A549 (cell line): Measurements from ENCODE around the gene NT5C3B. TPM values are rescaled to one million over a fixed set of nuclear protein-coding genes. Genes with fewer than 3 reads are reported as not detected.

Experiments
- ATAC-seq, 2 experiments: fragments of 200-7000 bp in 1 of 2; fragments of >200 bp in 1 of 2; cut with Nextera tagmentation in 1 of 2; cut with Tn5 transposase in 1 of 2; 3 replicates each; pipeline versions ENCODE4 v1.8.0 to v1.9.1; 2018 to 2020; ENCODE audit warnings: mild to moderate bottlenecking in 1 of 2, moderate library complexity in 1 of 2
- CTCF ChIA-PET: fragments of 300-600 bp; sonication (Branson Sonifier 250); formaldehyde crosslinking; extraction: SDS; loops from one replicate; lab custom pipeline; 2021; ENCODE audit warnings: antibody characterized with exemption, inconsistent platforms; lab: Yijun Ruan, JAX
- POLR2A ChIA-PET: fragments of 350-600 bp; formaldehyde crosslinking; extraction: SDS; loops from one replicate; lab custom pipeline; 2021; ENCODE audit warnings: antibody characterized with exemption, inconsistent platforms; lab: Yijun Ruan, JAX
- DNase-seq, 2 experiments: peaks; one replicate each; pipeline versions ENCODE4 v3.0.0 to v3.0.0-alpha.2; 2011 to 2016; ENCODE audit warnings: low read depth in 1 of 2, low spot score in 1 of 2
- FAIRE-seq: peaks from 2 replicates; lab custom pipeline; 2011; peaks lifted over from hg19 to GRCh38; lab: Jason Lieb, UNC
- H3K27ac ChIP-seq, 2 experiments: fragments of >200 bp; sonication (Bioruptor Twin); formaldehyde crosslinking; 3 replicates each; pipeline ENCODE4 v1.5.1; 2016 to 2017
- H3K4me1 ChIP-seq: fragments of >200 bp; sonication (Bioruptor Twin); formaldehyde crosslinking; 3 replicates; pipeline ENCODE4 v1.6.1; 2016
- H3K4me2 ChIP-seq: fragments of >200 bp; sonication (Bioruptor Twin); formaldehyde crosslinking; 3 replicates; pipeline ENCODE4 v1.6.1; 2016
- H3K4me3 ChIP-seq: fragments of >200 bp; sonication (Bioruptor Twin); formaldehyde crosslinking; 3 replicates; pipeline ENCODE4 v1.5.1; 2016
- H3K9me3 ChIP-seq: fragments of >200 bp; sonication (Bioruptor Twin); formaldehyde crosslinking; 3 replicates; pipeline ENCODE4 v1.6.1; 2016
- BHLHE40 ChIP-seq: IDR thresholded peaks from 2 replicates; pipeline ENCODE4 v1.6.1; 2012; ENCODE audit warnings: low read depth, low read length, inconsistent platforms
- HOXB5 ChIP-seq: fragments of 250-450 bp; sonication (Bioruptor Pico); IDR thresholded peaks from 2 replicates; pipeline ENCODE4 v1.5.0; 2020; ENCODE audit warnings: mild to moderate bottlenecking, moderate library complexity
- MAFK ChIP-seq: fragments of 450-650 bp; IDR thresholded peaks from 2 replicates; pipeline ENCODE4 v1.6.1; 2014; ENCODE audit not compliant: partially characterized antibody
- PHF8 ChIP-seq: fragments of 200-600 bp; sonication (generic); IDR thresholded peaks from 2 replicates; pipeline ENCODE4 v1.6.1; 2016; ENCODE audit warnings: low read depth, mild to moderate bottlenecking, antibody characterized with exemption, moderate library complexity, borderline replicate concordance
- RCOR1 ChIP-seq: fragments of 150-350 bp; IDR thresholded peaks from 2 replicates; pipeline ENCODE4 v1.6.1; 2014; ENCODE audit warnings: antibody characterized with exemption, low read length, low read depth
- SMC3 ChIP-seq: fragments of >200 bp; sonication (Bioruptor Twin); formaldehyde crosslinking; IDR thresholded peaks from 3 replicates; pipeline ENCODE4 v1.6.1; 2018; ENCODE audit warnings: inconsistent platforms
- TFCP2L1 ChIP-seq: fragments of 250-450 bp; sonication (Bioruptor Pico); IDR thresholded peaks from 2 replicates; pipeline ENCODE4 v1.5.0; 2021; ENCODE audit warnings: mild to moderate bottlenecking
- TP53 ChIP-seq: fragments of 250-450 bp; sonication (Bioruptor Pico); IDR thresholded peaks from 2 replicates; pipeline ENCODE4 v1.5.0; 2021; ENCODE audit warnings: mild to moderate bottlenecking, moderate library complexity
- ZC3H11A ChIP-seq: fragments of 450-650 bp; IDR thresholded peaks from 2 replicates; pipeline ENCODE4 v1.6.1; 2014; ENCODE audit warnings: antibody characterized with exemption, mild to moderate bottlenecking
- ZFP36 ChIP-seq: fragments of 450-650 bp; IDR thresholded peaks from 2 replicates; pipeline ENCODE4 v1.6.1; 2014; ENCODE audit warnings: borderline replicate concordance; ENCODE audit not compliant: partially characterized antibody
- ZNF302 ChIP-seq: fragments of 250-450 bp; sonication (Bioruptor Pico); IDR thresholded peaks from 2 replicates; pipeline ENCODE4 v1.9.0; 2021; ENCODE audit warnings: inconsistent platforms, mild to moderate bottlenecking, moderate library complexity
- WGBS: methylation state at CpG from one replicate; pipeline ENCODE4 v1.1.6; 2017; ENCODE audit errors: missing lambda C conversion rate; 5-methylcytosine and 5-hydroxymethylcytosine counted together
- polyA plus RNA-seq, 4 experiments: library from polyadenylated mRNA; depleted of rRNA in 3 of 4; stranded (reverse); fragments of >200 nt; fragmentation: RNase III in 1 of 4; extraction: RNeasy Plus Mini Kit Qiagen cat#74134 plus additional on column Dnase treatment in 1 of 4; gene quantifications; 2 replicates in 3 of 4; 3 replicates in 1 of 4; pipeline ENCODE4 v1.2.3, GENCODE V29; 2011 to 2017
- TF ChIP-seq, protein P1 (sequence below): fragments of 450-650 bp; IDR thresholded peaks from 2 replicates; pipeline ENCODE4 v1.6.1; 2014; ENCODE audit warnings: antibody characterized with exemption
- TF ChIP-seq, protein P2 (sequence below): fragments of 150-350 bp; IDR thresholded peaks from 2 replicates; pipeline ENCODE4 v1.6.1; 2014; ENCODE audit warnings: low read depth, mild to moderate bottlenecking, low read length
- TF ChIP-seq, protein P3 (sequence below): IDR thresholded peaks from 2 replicates; pipeline ENCODE4 v1.6.1; 2012; ENCODE audit warnings: low read depth, borderline replicate concordance
- TF ChIP-seq, protein P4 (sequence below): fragments of >200 bp; sonication (Bioruptor Twin); formaldehyde crosslinking; IDR thresholded peaks from 3 replicates; pipeline ENCODE4 v1.5.1; 2016

Gene NT5C3B
- polyA plus RNA-seq, 2 of the 4 experiments (the other 2 are of a cell fraction), result 109 to 171 TPM

DNA sequence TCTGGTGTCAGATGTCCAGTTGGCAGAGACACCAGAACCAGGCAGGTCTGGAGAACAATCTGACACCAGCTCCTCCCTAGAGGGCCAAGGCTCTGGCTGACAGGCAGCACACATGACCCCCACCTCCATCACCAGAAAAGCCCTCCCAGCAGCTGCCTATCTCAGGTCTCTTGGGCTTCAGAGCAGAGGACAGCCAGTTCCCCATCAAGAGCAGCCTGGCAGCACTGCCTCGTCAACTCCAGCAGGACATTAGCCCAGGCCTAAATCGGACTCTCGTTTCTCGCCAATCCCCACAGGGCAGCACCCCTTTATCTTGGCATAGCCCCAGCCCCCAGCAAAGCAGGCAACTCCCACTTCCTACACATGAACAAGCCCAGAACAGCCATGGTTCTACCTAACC lies 53.9 kb downstream of the NT5C3B start:
- POLR2A ChIA-PET, result no interaction called here
- 82% methylated on average over 4 of the region's 4 CpGs for WGBS
- CTCF ChIA-PET, result interaction anchor here (0.6 to 96.0 kb wide), 4 partner anchors 6 to 86 kb away, joined by 3 to 3262 read pairs (median 1632); partner anchors contain the start of genes FKBP10, GAST, HAP1 and JUP
- TF ChIP-seq BHLHE40, result no peak
- TF ChIP-seq, protein P1, sequence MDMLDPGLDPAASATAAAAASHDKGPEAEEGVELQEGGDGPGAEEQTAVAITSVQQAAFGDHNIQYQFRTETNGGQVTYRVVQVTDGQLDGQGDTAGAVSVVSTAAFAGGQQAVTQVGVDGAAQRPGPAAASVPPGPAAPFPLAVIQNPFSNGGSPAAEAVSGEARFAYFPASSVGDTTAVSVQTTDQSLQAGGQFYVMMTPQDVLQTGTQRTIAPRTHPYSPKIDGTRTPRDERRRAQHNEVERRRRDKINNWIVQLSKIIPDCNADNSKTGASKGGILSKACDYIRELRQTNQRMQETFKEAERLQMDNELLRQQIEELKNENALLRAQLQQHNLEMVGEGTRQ, result no peak
- no peak for TF ChIP-seq ZC3H11A
- no peak for TF ChIP-seq ZFP36
- TF ChIP-seq, protein P2, sequence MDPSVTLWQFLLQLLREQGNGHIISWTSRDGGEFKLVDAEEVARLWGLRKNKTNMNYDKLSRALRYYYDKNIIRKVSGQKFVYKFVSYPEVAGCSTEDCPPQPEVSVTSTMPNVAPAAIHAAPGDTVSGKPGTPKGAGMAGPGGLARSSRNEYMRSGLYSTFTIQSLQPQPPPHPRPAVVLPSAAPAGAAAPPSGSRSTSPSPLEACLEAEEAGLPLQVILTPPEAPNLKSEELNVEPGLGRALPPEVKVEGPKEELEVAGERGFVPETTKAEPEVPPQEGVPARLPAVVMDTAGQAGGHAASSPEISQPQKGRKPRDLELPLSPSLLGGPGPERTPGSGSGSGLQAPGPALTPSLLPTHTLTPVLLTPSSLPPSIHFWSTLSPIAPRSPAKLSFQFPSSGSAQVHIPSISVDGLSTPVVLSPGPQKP, result no peak
- no peak for TF ChIP-seq HOXB5 (CRISPR knock-in tag)
- TF ChIP-seq MAFK, result no peak
- TF ChIP-seq PHF8, result no peak
- TF ChIP-seq TP53, result no peak; the same call in 1 of the 2 replicates
- TF ChIP-seq SMC3, result no peak
- TF ChIP-seq TFCP2L1 (CRISPR knock-in tag), result no peak
- peak overlapping the region; percentile 44 to 67; a peak in 5 of 6 replicates for H3K27ac ChIP-seq
- ATAC-seq (no peak), DNase-seq (no peak), FAIRE-seq (no peak)
- H3K9me3 ChIP-seq, result no peaks in the 10 kb centered on the region
- no peak overlapping the region for H3K4me3 ChIP-seq
- H3K4me2 ChIP-seq, result peak overlapping the region; percentile 40
- H3K4me1 ChIP-seq, result peaks cover 75% of the 10 kb centered on the region

DNA sequence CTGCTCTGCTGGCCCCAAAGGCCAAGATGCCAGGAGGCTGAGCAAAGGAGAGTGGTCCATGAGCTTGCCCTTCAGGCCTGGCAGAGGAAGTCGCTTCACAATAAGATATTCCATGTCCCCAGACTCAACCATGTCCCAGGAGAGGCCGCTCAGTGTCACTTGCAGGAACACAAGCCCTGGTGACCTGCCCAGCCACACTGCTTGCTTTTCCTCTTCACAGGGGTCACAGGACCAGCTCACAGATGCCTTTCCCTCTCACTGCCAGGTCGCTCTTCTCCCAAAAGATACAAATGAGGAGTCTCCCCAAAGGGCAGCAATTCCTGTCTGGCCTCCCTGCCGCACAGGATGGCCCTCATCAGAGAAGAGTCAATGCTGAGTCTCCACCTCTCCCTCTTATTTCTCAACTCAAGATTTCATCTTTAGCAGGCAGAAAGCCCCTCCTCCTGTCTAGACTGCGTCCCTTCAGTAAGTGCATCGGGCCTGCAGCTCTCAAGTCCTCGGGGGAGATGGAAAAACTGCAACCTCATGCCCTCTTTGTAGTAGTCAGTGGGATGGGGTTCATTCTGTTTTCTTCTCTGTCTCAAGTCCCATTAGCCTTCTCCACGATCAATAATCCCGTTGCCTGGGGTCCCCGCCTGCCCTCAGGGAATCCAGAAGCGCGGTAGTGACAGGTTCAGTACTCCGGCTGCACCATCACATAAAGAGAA lies 54.5 kb downstream of the NT5C3B start:
- FAIRE-seq, result no peak

DNA sequence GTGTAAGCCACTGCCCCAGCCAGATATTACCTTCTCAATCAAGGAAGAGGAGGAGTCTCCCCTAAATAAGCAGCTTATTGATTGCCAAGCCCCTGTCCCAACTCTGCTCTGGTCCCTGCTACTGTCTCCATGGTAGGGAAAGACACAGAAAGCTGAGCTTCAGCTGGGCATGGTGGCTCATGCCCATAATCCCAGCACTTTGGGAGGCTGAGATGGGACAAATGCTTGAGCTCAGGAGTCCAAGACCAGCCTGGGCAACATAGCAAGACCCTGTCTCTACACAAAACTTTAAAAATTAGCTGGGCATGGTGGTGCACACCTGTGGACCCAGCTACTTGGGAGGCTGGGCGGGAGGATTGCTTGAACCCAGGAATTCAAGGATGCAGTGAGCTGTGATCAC lies 56.1 kb downstream of the NT5C3B start:
- no peak for TF ChIP-seq TFCP2L1 (CRISPR knock-in tag)
- TF ChIP-seq, protein P3, sequence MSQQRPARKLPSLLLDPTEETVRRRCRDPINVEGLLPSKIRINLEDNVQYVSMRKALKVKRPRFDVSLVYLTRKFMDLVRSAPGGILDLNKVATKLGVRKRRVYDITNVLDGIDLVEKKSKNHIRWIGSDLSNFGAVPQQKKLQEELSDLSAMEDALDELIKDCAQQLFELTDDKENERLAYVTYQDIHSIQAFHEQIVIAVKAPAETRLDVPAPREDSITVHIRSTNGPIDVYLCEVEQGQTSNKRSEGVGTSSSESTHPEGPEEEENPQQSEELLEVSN, result no peak
- TF ChIP-seq ZNF302 (CRISPR knock-in tag), result no peak
- Histone ChIP-seq H3K27ac (peak overlapping the region; percentile 89 to 93; a peak in 5 of 6 replicates), H3K4me2 (peak overlapping the region; percentile 4; the same call in 1 of the 3 replicates), H3K4me1 (peaks cover 89% of the 10 kb centered on the region), H3K4me3 (no peak overlapping the region), H3K9me3 (no peaks in the 10 kb centered on the region)
- DNase-seq (no peak), ATAC-seq (no peak), FAIRE-seq (no peak)
- WGBS, result 100% methylated on average over 1 of the region's 1 CpG
- ChIA-PET CTCF (interaction anchor here (0.6 to 96.0 kb wide), 3 partner anchors 8 to 114 kb away, joined by 3 to 3262 read pairs (median 3262); partner anchors contain the start of genes FKBP10, GAST, HAP1 and JUP), POLR2A (interaction anchor here (1.0 kb wide), 2 partner anchors 31 to 46 kb away, joined by 3 read pairs; no protein-coding TSS in a partner anchor)

More for the DNA sequence above, 54.5 kb downstream of the NT5C3B start:
- ChIA-PET POLR2A (no interaction called here), CTCF (interaction anchor here (0.6 to 96.0 kb wide), 6 partner anchors 6 to 1756 kb away, joined by 3 to 3262 read pairs (median 3); partner anchors contain the start of genes FKBP10, GAST, HAP1 and JUP)
- H3K4me1 ChIP-seq, result peaks cover 78% of the 10 kb centered on the region
- H3K9me3 ChIP-seq, result no peaks in the 10 kb centered on the region
- DNase-seq (peak in 1 of 2 experiments; percentile 63), ATAC-seq (no peak)
- peak overlapping the region; percentile 44 to 67; a peak in 5 of 6 replicates for H3K27ac ChIP-seq
- TF ChIP-seq RCOR1 (no peak), MAFK (peak; percentile 13)
- TF ChIP-seq, protein P4, sequence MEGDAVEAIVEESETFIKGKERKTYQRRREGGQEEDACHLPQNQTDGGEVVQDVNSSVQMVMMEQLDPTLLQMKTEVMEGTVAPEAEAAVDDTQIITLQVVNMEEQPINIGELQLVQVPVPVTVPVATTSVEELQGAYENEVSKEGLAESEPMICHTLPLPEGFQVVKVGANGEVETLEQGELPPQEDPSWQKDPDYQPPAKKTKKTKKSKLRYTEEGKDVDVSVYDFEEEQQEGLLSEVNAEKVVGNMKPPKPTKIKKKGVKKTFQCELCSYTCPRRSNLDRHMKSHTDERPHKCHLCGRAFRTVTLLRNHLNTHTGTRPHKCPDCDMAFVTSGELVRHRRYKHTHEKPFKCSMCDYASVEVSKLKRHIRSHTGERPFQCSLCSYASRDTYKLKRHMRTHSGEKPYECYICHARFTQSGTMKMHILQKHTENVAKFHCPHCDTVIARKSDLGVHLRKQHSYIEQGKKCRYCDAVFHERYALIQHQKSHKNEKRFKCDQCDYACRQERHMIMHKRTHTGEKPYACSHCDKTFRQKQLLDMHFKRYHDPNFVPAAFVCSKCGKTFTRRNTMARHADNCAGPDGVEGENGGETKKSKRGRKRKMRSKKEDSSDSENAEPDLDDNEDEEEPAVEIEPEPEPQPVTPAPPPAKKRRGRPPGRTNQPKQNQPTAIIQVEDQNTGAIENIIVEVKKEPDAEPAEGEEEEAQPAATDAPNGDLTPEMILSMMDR, result no peak
- 70% methylated on average over 13 of the region's 13 CpGs for WGBS
- peak overlapping the region; percentile 40 for H3K4me2 ChIP-seq
- H3K4me3 ChIP-seq, result no peak overlapping the region
